H1 (cell line): Measurements from ENCODE around the gene MYH16. TPM values are rescaled to one million over a fixed set of nuclear protein-coding genes. Genes with fewer than 3 reads are reported as not detected.

ENCODE experiments used
- polyA plus RNA-seq, 7 experiments: library from polyadenylated mRNA; depleted of rRNA in 3 of 7; stranded (reverse) in 5 of 7; unstranded in 2 of 7; fragments of >200 nt in 5 of 7; fragments of 200-250 nt in 2 of 7; gene quantifications; 1 replicate in 5 of 7; 2 replicates in 1 of 7; 4 replicates in 1 of 7; pipeline versions ENCODE4 v1.2.1 to v1.2.3, GENCODE V29; 2011 to 2013; ENCODE audit warnings: missing spikeins in 2 of 7, mixed read lengths in 2 of 7
- total RNA-seq: library from RNA; stranded (reverse); fragmentation: NEBNext Ultra II Directional; extraction: Animal tissue kit (Norgen Biotek cat#: 25700); gene quantifications from 2 replicates; pipeline ENCODE4 v1.2.1, GENCODE V29; 2021
- TF ChIP-seq, protein P1 (sequence below): IDR thresholded peaks from 2 replicates; pipeline ENCODE4 v1.6.1; 2011; ENCODE audit warnings: low read length, improper control_type of control experiment

The MYH16 gene
- total and polyA plus RNA-seq, 2 of the 8 experiments (the other 6 are each of a cell fraction or from before 2014, with no cell fraction given): not detected

- TF ChIP-seq, protein P1, sequence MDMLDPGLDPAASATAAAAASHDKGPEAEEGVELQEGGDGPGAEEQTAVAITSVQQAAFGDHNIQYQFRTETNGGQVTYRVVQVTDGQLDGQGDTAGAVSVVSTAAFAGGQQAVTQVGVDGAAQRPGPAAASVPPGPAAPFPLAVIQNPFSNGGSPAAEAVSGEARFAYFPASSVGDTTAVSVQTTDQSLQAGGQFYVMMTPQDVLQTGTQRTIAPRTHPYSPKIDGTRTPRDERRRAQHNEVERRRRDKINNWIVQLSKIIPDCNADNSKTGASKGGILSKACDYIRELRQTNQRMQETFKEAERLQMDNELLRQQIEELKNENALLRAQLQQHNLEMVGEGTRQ: no peak
These were observed 36.5 kb downstream of the MYH16 start (continued) for GRCh38 chr7:99309111-99309510.
